HuH-7 (cell line): Measurements from ENCODE around the gene DOCK1.
"Not testable (repeated sequence)": the region's sequence is repeated elsewhere in the genome, so short reads cannot be mapped to it uniquely, and the experiment has no call there.

Experiments
- DNase-seq: peaks from one replicate; pipeline ENCODE4 v3.0.0; 2011; ENCODE audit warnings: low spot score

The DOCK1 gene

GRCh38 chr10:126903656-126904360 is 1.4 kb upstream of the DOCK1 start:
- DNase-seq, result no peak

DNA sequence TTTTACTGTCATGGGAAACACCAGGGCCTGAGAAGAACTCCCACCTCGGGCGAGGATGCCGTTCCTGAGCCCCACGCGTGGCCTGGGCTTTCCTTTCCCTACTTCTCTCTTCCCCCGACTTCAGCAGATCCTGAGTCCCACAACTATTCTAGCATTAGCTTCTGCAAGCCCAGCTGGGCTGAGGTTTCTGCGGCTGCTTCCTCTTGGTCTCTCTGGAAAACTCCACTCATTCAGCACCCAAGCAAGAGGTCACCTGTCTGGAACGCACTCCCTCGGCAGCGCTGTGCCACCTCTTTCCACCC is 761 bp upstream of the DOCK1 start:
- no peak for DNase-seq

- peak; percentile 66 for DNase-seq
Measured at GRCh38 chr10:126905776-126906703, 812 bp downstream of the DOCK1 start.

DNA sequence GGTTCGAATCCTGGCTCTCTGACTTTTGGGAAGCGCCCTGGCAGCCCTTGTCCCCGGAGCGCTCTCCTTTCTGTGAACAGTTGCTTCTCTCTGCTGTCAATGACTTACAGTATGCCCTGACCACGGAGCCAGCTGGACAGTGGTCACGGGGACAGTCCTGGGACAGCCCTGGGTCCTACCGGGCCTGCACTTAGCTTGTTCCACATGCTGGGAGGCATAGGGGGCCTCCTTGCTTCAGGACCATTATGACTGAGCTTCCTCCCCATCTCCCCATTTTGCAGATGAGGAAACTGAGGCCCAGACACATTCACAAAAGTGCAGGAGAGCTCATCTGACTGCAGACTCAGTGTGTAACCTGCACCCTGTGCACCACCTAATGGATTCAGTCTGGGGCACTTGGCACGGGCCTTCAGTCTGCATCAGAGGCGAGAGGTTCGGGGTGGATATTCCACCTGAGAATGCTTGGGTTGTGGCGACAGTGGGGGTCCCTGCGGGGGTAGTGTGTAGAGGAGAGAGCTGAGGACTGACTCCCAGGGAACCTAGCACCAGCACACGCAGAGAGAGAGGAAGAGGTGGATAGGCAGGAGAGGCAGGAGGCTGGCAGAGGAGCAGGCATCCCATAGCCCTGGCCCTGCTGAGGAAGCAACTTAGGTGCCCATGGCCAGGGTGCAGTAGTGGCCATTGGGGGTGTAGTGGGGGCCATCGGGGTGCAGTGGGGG is 1.6 kb downstream of the DOCK1 start:
- no peak for DNase-seq

DNA sequence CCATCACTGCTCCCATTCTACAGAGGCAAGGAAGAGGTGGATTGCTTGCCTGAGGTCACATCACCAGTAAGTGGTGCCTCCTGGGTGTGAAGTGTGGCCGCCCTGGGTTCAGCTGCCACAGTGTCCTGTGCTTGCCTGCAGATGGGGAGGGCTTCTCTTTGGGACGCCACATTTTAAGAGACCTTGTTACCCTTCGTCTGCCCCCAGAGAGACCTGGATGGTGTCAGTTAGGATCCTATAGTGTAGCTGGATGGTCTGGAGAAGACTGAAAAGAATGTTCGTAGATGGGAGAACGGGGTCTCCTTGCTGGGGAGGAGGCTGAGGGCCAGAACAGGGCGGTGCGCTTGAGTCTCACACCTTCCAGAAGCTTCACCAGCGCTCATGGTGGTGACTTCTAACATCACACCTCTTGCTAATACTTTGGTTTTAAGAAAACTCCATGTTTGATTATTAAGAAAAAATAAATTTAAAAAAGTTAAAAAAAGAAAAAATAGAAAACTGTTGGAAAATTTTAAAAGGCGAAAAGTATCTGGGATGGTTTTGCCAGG is 2.3 kb downstream of the DOCK1 start:
- DNase-seq, result no peak

GRCh38 chr10:126908225-126908624 is 3.0 kb downstream of the DOCK1 start:
- no peak for DNase-seq

DNA sequence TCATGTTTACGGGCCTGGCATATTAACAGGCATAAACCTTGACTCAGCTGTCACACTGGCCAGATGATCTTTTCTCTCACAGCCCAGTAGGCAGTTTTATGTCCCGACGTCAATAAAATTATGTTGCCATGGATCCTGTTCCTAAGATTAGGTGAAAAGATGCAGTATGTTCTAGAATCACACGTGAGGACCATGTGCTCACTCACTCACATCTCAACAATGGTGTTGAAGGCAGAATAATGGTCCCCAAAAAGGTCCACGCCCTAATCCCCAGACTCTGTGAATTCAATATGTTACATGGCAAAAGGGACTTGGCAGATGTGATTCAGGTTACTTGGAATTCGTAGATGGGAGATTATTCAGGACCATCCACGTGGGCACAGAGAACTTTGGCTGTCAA is 3.5 kb downstream of the DOCK1 start:
- DNase-seq, result no peak

GRCh38 chr10:126909147-126909546 is 3.9 kb downstream of the DOCK1 start:
- no peak for DNase-seq

GRCh38 chr10:126910196-126910595 is 5.0 kb downstream of the DOCK1 start:
- DNase-seq, result no peak

GRCh38 chr10:126910798-126911197 is 5.6 kb downstream of the DOCK1 start:
- no peak for DNase-seq

GRCh38 chr10:126911301-126911700 is 6.1 kb downstream of the DOCK1 start:
- no peak for DNase-seq

DNA sequence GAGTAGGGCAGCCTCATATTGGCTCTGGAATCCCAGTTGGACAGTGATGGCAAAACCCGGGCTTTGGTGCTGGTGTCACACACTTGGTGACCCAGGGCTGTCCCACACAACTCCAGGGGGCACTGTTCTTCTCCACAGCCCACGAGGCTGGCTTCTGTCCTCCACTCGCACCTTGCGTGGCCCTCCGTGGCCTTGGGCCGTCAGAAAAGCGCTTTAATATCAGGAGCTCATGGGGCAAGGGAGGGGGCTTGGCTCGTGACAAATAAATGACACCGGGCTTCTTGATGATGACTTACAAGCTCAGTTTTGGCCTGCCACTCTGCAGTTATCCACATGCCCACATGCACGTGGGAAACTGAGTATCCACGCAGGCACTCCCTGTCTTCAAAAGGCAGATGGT is 8.1 kb downstream of the DOCK1 start:
- no peak for DNase-seq

- DNase-seq, result no peak
Measured at GRCh38 chr10:126914561-126914960, 9.3 kb downstream of the DOCK1 start.

DNA sequence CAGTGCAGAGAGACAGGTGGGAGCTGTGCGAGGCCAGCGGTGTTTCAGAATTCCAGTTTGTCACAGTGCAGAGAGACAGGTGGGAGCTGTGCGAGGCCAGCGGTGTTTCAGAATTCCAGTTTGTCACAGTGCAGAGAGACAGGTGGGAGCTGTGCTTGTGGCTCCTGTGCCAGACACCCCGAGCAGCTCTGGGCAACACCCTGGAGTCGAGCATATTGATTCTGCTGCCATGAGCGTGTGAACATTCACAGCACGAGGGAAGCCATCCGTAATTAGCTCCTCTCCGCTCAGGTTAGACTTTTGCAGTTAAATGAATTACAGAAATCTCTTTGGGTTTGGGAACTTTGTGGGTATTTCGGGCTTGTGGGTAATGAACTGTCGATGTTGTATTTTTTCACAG is 11.7 kb downstream of the DOCK1 start:
- DNase-seq, result not testable (repeated sequence)

- no peak for DNase-seq
Measured at GRCh38 chr10:126917375-126917774, 12.1 kb downstream of the DOCK1 start.

GRCh38 chr10:126917975-126918908 is 13.0 kb downstream of the DOCK1 start:
- DNase-seq, result no peak

DNA sequence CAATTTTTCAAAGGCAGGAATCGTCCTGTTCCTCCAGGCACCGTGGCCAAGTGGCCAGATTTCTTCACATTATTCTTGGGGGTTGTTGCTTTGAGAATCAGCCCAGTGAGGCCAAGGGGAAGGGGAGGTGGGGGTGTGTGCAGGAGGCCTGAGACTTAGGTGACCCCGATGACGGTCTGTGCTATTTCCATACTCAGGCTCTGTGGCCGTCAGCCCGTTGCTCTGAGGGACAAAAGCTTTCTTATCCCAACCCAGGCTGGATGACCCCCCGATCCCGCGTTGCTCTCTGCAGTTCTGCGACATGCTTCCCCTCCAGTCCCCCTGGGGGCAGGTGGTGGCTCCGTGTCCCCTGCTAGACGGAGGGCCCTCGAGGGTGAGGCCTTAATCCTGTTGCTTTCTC is 14.2 kb downstream of the DOCK1 start:
- DNase-seq, result no peak

DNA sequence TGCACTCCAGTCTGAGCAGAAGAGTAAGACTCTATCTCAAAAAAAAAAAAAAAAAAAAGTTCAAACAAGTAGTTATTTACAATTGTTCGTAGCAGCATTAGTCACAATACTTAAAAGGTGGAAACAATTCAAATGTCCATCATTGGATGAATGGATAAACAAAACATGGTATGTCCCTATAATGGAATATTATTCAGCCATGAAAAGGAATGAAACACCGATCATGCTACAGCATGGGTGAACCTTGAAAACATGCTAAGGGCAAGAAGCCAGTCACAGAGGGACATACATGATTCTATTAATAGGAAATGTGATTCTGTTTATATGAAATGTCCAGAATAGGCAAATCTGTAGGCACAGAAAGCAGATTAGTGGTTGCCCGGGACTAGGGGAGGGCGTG is 15.9 kb downstream of the DOCK1 start:
- DNase-seq, result no peak

- DNase-seq, result no peak
Measured at GRCh38 chr10:126921974-126922525, 16.8 kb downstream of the DOCK1 start.

DNA sequence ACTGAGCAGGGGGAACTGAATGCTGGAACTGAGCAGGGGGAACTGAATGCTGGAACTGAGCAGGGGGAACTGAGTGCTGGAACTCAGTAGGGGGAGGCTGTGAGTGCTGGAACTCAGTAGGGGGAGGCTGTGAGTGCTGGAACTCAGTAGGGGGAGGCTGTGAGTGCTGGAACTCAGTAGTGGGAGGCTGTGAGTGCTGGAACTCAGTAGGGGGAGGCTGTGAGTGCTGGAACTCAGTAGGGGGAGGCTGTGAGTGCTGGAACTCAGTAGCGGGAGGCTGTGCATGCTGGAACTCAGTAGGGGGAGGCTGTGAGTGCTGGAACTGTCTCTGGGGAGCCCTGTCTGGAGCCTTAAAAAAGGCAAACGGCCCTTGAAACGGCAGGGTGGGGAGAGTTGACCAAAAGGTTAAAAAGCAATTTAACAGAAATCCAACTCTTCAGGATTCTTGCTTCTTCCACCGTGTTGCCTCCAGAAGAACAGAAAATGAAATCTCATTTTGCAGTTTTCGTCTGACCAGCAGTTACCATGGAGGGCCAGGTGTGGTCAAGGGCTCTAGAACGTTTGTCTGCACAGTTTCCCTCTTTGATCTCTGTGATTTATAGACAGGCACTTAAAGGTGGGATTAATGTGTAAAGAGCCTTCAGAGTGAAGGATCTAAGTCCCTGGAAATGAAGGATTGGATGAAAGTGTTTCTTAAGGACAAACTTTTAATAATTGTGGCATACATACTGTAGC is 19.1 kb downstream of the DOCK1 start:
- DNase-seq, result no peak

DNA sequence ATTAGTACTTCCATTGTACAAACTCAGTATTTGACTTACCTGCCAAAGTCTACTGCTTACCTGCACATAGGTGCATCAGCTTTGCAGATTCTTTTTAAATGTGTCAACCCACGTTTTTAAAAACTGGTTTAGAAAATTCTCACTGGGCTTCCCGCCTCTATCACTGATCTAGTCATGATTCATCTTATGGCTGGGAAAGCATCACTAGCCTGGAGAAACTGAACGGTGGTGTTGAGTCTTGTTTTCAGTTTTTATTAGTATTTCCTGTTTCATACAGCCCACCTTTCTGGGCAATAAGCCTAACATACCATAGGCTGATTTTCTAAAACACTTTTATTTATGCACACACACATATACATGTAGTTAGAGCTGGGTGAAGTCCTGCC is 19.7 kb downstream of the DOCK1 start:
- DNase-seq, result no peak
